Measurements from ENCODE around the gene POC1A. TPM values are rescaled to one million over a fixed set of nuclear protein-coding genes. Genes with fewer than 3 reads are reported as not detected.

Gene POC1A
- total and polyA plus RNA-seq, 10 of the 15 experiments (the other 5 are each of a cell fraction or from before 2014, with no cell fraction given) = 8.5 to 49.8 (median 23.5) TPM

DNA sequence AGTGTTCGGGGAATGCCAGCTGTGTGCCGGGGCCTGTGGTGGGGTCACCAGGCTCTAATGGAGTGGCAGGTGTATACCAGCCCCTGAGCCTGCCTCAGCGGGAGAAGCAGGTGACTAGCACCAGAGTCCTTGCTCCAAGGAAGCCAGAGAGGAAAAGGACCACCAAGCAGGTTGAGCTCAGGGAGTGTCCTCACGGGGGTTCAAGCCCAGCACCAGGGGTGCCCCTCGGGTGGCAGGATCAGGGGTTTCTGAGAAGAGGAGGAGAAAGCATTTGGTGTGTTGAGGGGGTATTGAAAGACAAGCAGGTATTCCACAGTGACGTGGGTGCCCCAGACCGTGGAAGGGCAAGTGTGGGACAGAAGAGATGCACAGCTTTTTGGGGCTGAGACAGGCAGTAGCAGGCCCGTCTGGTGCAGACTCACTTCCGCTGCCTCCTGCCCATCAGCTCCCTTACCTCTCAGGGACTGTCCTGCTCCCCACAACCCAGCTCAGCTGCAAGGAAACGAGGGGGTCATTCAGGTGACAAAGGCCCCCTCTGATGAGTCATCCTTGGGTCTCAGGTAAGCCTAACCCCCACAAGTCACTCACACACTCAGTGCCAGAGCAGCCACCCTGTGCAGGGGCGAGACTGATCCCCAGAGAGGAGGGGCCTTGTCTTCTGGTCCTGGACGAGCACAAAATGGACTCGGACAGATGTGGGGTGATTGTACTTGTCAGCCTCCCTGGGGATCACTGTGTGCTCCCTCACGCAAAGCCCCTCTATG is 21.4 kb upstream of the POC1A start:
- Histone ChIP-seq H3K9ac (ENCODE audit: control insufficient read depth, insufficient read depth, low read length) (no peak overlapping the region), H3K79me2 (ENCODE audit: control insufficient read depth, insufficient read depth, low read length) (no peaks in the 10 kb centered on the region), H3K9me3 (replicated peaks; ENCODE audit: control insufficient read depth, insufficient read depth, low read length) (no peaks in the 10 kb centered on the region), H3K27me3 (replicated peaks in 1 of 2; ENCODE audit: control insufficient read depth in 2 of 2, insufficient read depth in 2 of 2, low read length in 1 of 2) (no peaks in the 10 kb centered on the region), H2AFZ (ENCODE audit: control insufficient read depth, low read depth, low read length) (no peak overlapping the region), H4K20me1 (ENCODE audit: control insufficient read depth, insufficient read depth) (no peaks in the 10 kb centered on the region), H3K4me1 (ENCODE audit: control insufficient read depth, insufficient read depth, low read length) (no peaks in the 10 kb centered on the region), H3K4me2 (ENCODE audit: control insufficient read depth, insufficient read depth) (no peak overlapping the region), H3K4me3 (no peak overlapping the region), H3K36me3 (ENCODE audit: control insufficient read depth in 2 of 2, insufficient read depth in 2 of 2, low read length in 1 of 2) (no peaks in the 10 kb centered on the region), H3K27ac (ENCODE audit: control insufficient read depth, insufficient read depth) (no peak overlapping the region)
- no peak for FAIRE-seq
- ChIA-PET CTCF (no interaction called here), SMC1A (ENCODE audit: uncharacterized antibody, unreplicated experiment) (no interaction called here), RAD21 (ENCODE audit: unreplicated experiment) (no interaction called here), POLR2A (no interaction called here)
- 40% methylated on average over 13 of the region's 14 CpGs for WGBS (ENCODE audit: insufficient coverage, insufficient replicate concordance, low lambda C conversion rate, missing lambda C conversion rate)
- no peak; the same call in 2 of the 3 replicates for ATAC-seq
- DNase-seq (ENCODE audit: low read depth, low spot score) = no peak
- intact Hi-C loops (cut with micrococcal nuclease; ENCODE audit: unreplicated experiment) (no loop called here), in situ Hi-C loops (cut with MboI) (no loop called here)
- TF ChIP-seq, protein P1, sequence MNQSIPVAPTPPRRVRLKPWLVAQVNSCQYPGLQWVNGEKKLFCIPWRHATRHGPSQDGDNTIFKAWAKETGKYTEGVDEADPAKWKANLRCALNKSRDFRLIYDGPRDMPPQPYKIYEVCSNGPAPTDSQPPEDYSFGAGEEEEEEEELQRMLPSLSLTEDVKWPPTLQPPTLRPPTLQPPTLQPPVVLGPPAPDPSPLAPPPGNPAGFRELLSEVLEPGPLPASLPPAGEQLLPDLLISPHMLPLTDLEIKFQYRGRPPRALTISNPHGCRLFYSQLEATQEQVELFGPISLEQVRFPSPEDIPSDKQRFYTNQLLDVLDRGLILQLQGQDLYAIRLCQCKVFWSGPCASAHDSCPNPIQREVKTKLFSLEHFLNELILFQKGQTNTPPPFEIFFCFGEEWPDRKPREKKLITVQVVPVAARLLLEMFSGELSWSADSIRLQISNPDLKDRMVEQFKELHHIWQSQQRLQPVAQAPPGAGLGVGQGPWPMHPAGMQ (IDR thresholded peaks at IDR 0.05; ENCODE audit: borderline replicate concordance) = no peak
- TF ChIP-seq KLF5 (IDR thresholded peaks at IDR 0.05; ENCODE audit: partially characterized antibody) = no peak
- TF ChIP-seq CBX5 (IDR thresholded peaks at IDR 0.05; ENCODE audit: low read depth) = no peak
- TF ChIP-seq NR2C2 (IDR thresholded peaks at IDR 0.05; ENCODE audit: borderline replicate concordance, control insufficient read depth, insufficient read length, low read depth) = no peak
- TF ChIP-seq PRDM15 (CRISPR knock-in tag; IDR thresholded peaks at IDR 0.05) = no peak
- TF ChIP-seq HDAC2 (IDR thresholded peaks at IDR 0.05) = no peak
- TF ChIP-seq ATF3 (IDR thresholded peaks at IDR 0.05; ENCODE audit: borderline replicate concordance, extremely low read depth, low read depth, low read length) = no peak
- TF ChIP-seq, protein P2, sequence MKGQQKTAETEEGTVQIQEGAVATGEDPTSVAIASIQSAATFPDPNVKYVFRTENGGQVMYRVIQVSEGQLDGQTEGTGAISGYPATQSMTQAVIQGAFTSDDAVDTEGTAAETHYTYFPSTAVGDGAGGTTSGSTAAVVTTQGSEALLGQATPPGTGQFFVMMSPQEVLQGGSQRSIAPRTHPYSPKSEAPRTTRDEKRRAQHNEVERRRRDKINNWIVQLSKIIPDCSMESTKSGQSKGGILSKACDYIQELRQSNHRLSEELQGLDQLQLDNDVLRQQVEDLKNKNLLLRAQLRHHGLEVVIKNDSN (IDR thresholded peaks at IDR 0.05; ENCODE audit: borderline replicate concordance, extremely low read length, insufficient read depth, low read depth, low read length) = no peak
- TF ChIP-seq HDAC6 (IDR thresholded peaks at IDR 0.05; ENCODE audit: unreplicated experiment) = no peak
- no peak for TF ChIP-seq NR2F1 (conservative IDR thresholded peaks at IDR 0.05)
- no peak for TF ChIP-seq CEBPB (IDR thresholded peaks at IDR 0.05; ENCODE audit: borderline replicate concordance in 1 of 2, low read depth in 2 of 2, low read length in 2 of 2)
- TF ChIP-seq NFXL1 (IDR thresholded peaks at IDR 0.05; ENCODE audit: borderline replicate concordance) = no peak
- no peak for TF ChIP-seq ZNF217 (IDR thresholded peaks at IDR 0.05)
- TF ChIP-seq, protein P3, sequence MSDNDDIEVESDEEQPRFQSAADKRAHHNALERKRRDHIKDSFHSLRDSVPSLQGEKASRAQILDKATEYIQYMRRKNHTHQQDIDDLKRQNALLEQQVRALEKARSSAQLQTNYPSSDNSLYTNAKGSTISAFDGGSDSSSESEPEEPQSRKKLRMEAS (IDR thresholded peaks at IDR 0.05; ENCODE audit: low read depth, low read length) = no peak
- TF ChIP-seq PAX8 (IDR thresholded peaks at IDR 0.05) = no peak
- no TSS peak for BruUV-seq (replicated peaks)

All from GM12878 (cell line).